GM12878 (cell line): Measurements from ENCODE around the gene DCBLD2. TPM values are rescaled to one million over a fixed set of nuclear protein-coding genes. Genes with fewer than 3 reads are reported as not detected.

ENCODE experiments used
- ASH2L ChIP-seq: fragments of 300-600, 200-600 bp; sonication (generic); IDR thresholded peaks from 2 replicates; pipeline ENCODE4 v1.6.1; 2017; ENCODE audit warnings: low read depth, mild to moderate bottlenecking, borderline replicate concordance
- CREB1 ChIP-seq: IDR thresholded peaks from 2 replicates; pipeline ENCODE4 v1.6.1; 2012; ENCODE audit warnings: low read depth, mild to moderate bottlenecking, inconsistent platforms
- E4F1 ChIP-seq: fragments of 450-650 bp; IDR thresholded peaks from 2 replicates; pipeline ENCODE4 v1.6.1; 2018; ENCODE audit warnings: borderline replicate concordance, mild to moderate bottlenecking; ENCODE audit not compliant: partially characterized antibody
- ETV6 ChIP-seq, 2 experiments: fragments of 450-650 bp in 1 of 2; IDR thresholded peaks in 1 of 2; conservative IDR thresholded peaks in 1 of 2; 2 replicates each; pipeline ENCODE4 v1.6.1; 2014; ENCODE audit warnings: antibody characterized with exemption in 1 of 2, borderline replicate concordance in 1 of 2, low read depth in 1 of 2, mild to moderate bottlenecking in 1 of 2, moderate library complexity in 1 of 2
- PKNOX1 ChIP-seq: fragments of 450-650 bp; IDR thresholded peaks from 2 replicates; pipeline ENCODE4 v1.6.1; 2016; ENCODE audit warnings: mild to moderate bottlenecking
- TAF1 ChIP-seq: IDR thresholded peaks from 2 replicates; pipeline ENCODE4 v1.6.1; 2011; ENCODE audit warnings: mild to moderate bottlenecking, low read depth, low read length, borderline replicate concordance
- YY1 ChIP-seq: IDR thresholded peaks from 2 replicates; pipeline ENCODE4 v1.6.1; 2011; ENCODE audit warnings: low read depth, mild to moderate bottlenecking, low read length
- polyA plus RNA-seq, 11 experiments: library from polyadenylated mRNA; depleted of rRNA in 4 of 11; unstranded in 6 of 11; stranded (reverse) in 5 of 11; fragments of >200 nt; fragmentation: Nextera tagmentation in 4 of 11; fragmentation: Illumina TruSeq in 1 of 11; extraction: Ambion mirVana in 4 of 11; extraction: Trizol in 1 of 11; gene quantifications; 1 replicate in 1 of 11; 2 replicates in 10 of 11; pipeline versions ENCODE4 v1.2.1 to v1.2.3, GENCODE V29; 2011 to 2016; ENCODE audit warnings: inconsistent platforms in 2 of 11, missing spikeins in 2 of 11, low read depth in 1 of 11
- total RNA-seq, 4 experiments: library from RNA; depleted of rRNA in 3 of 4; stranded (reverse); fragments of >200 nt in 3 of 4; fragmentation: Illumina TruSeq in 1 of 4; extraction: Trizol in 1 of 4; gene quantifications; 2 replicates each; pipeline versions ENCODE4 v1.2.1 to v1.2.3, GENCODE V29; 2013 to 2021

Gene DCBLD2
- total and polyA plus RNA-seq, 10 of the 15 experiments (the other 5 are each of a cell fraction or from before 2014, with no cell fraction given), result 1.6 to 5.9 (median 4.7) TPM

- TF ChIP-seq ASH2L (no peak), YY1 (no peak), PKNOX1 (no peak), CREB1 (no peak), E4F1 (no peak), ETV6 (conservative IDR thresholded peaks at IDR 0.05 in 1 of 2, IDR thresholded peaks at IDR 0.05 in 1 of 2; ENCODE audit: borderline replicate concordance in 1 of 2, low read depth in 1 of 2) (peak in 1 of 2 experiments; percentile 23; a peak in 1 of 4 replicates), TAF1 (no peak)
Measured at GRCh38 chr3:98786364-98787006, 115.0 kb downstream of the DCBLD2 start (continued).
